ENCODE results near the gene S100A13. TPM values are rescaled to one million over a fixed set of nuclear protein-coding genes. Genes with fewer than 3 reads are reported as not detected.
A peak's percentile ranks its signal among the peaks of the same experiment; 100 is the strongest.

S100A13 gene
- total RNA-seq, 1 experiment from 2014 or later = 350 TPM

DNA sequence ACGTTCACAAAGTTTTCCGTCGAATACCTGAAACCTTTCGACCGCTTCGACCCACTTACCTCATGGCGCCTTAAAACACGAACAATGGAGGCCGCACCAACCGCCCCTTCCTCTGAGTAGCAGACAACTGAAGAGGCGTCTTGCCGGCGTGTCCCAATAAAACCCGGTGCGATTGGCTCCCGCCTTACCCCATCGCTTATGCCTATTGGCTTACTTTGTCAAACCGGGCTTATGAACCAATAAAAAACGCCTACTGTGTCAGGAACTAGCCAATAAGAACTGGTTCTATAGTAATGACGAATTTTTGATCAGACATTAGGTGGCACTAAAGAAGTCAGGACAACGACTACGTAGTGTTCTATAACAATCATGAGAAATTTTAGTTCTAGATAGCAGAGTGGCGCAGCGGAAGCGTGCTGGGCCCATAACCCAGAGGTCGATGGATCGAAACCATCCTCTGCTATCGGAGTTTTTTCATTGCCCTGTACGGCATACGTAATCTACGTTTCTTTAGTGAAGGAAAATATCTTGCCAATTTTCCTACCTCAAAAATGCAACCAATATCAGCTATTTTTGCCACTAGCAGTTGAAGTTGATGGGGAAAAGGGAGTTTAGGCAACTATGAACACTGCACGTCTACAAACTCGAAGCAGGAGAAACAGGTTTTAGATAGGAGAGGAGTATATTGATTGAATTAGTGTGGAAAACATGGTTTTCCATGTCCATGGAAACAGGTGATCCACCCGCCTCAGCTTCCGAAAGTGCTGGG, 43.7 kb upstream of the S100A13 start, which contains the start of gene ILF2:
Gene ILF2 (minus strand): TSS at position 135 of the 769 bp plus-strand sequence. CDS start 71 bp downstream, at position 64.
- BruUV-seq (replicated peaks) = TSS peak; percentile 97
- ChIA-PET POLR2A (ENCODE audit: unreplicated experiment) (interaction anchor here (0.8 to 1.2 kb wide), 2 partner anchors 44 to 57 kb away, joined by 3 to 18 read pairs; partner anchors contain the start of genes INTS3 and S100A13), CTCF (no interaction called here)
- peaks cover 48% of the 10 kb centered on the region for H3K79me2 ChIP-seq (ENCODE audit: low read length)
- peak within 1 kb of the TSS; percentile 52 for H3K27ac ChIP-seq (ENCODE audit: low read length)
- H2AFZ ChIP-seq (ENCODE audit: low read length) = peak within 1 kb of the TSS; percentile 90
- intact Hi-C loops (cut with micrococcal nuclease) = loop anchor here (1.0 to 10.0 kb wide), 5 partner anchors 37 to 316 kb away; partner anchors contain the start of genes CHTOP and S100A9
- H4K20me1 ChIP-seq (ENCODE audit: low read length) = peaks cover 18% of the 10 kb centered on the region
- H3K9ac ChIP-seq (ENCODE audit: low read length) = peak within 1 kb of the TSS; percentile 95
- ATAC-seq = peak; percentile 87
- H3K4me1 ChIP-seq (ENCODE audit: insufficient read depth, low read length) = peaks cover 17% of the 10 kb centered on the region
- H3K9me2 ChIP-seq (replicated peaks; ENCODE audit: low read length) = no peaks in the 10 kb centered on the region
- H3K36me3 ChIP-seq (ENCODE audit: low read depth, low read length) = peaks cover 40% of the 10 kb centered on the region
- peak within 1 kb of the TSS; percentile 94 for H3K4me2 ChIP-seq (ENCODE audit: low read length)
- TF ChIP-seq EZH2phosphoT487 (IDR thresholded peaks at IDR 0.05; ENCODE audit: borderline replicate concordance, low read length) (no peak), EZH2 (IDR thresholded peaks at IDR 0.05; ENCODE audit: low read length, unreplicated experiment) (no peak)
- TF ChIP-seq, protein P1, sequence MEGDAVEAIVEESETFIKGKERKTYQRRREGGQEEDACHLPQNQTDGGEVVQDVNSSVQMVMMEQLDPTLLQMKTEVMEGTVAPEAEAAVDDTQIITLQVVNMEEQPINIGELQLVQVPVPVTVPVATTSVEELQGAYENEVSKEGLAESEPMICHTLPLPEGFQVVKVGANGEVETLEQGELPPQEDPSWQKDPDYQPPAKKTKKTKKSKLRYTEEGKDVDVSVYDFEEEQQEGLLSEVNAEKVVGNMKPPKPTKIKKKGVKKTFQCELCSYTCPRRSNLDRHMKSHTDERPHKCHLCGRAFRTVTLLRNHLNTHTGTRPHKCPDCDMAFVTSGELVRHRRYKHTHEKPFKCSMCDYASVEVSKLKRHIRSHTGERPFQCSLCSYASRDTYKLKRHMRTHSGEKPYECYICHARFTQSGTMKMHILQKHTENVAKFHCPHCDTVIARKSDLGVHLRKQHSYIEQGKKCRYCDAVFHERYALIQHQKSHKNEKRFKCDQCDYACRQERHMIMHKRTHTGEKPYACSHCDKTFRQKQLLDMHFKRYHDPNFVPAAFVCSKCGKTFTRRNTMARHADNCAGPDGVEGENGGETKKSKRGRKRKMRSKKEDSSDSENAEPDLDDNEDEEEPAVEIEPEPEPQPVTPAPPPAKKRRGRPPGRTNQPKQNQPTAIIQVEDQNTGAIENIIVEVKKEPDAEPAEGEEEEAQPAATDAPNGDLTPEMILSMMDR (conservative IDR thresholded peaks at IDR 0.05; ENCODE audit: low read depth, low read length) = peak; percentile 54
- peak within 1 kb of the TSS; percentile 89 for H3K4me3 ChIP-seq (ENCODE audit: low read length)
- no peaks in the 10 kb centered on the region for H3K9me3 ChIP-seq (ENCODE audit: low read length)
- peak; percentile 100 for DNase-seq
- peaks cover 18% of the 10 kb centered on the region for H3F3A ChIP-seq (ENCODE audit: low read length, unreplicated experiment)
- H3K27me3 ChIP-seq (ENCODE audit: low read length) = no peaks in the 10 kb centered on the region

DNA sequence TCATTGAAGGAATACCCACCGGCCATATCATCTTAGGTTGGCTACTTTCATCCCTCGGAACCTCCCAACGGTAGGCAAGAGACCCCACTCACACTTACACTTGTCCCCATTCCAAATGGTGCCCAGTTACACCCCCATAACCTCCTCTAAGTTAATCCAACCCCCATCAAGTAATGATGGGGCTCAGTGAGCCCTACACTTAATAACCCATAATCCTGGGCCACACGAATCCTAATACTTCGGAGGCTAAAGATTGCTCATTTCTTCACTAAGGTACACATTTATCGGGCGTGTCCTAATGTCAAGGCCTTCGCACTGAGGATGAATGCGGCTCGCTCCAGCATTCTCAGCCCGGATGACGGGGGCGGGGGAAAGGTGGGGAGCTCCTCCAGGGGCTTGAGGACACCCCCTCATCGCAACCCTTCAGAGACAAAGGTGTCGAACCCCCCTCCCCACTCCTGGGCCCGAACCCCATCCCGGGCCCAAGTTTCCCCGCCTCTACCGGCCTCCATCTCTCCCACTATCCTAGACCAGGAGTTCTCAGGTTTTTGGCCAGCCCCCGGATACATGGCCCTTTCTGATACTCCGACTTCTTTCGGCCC, 43.1 kb upstream of the S100A13 start:
- peak overlapping the region; percentile 52 for H2AFZ ChIP-seq (ENCODE audit: low read length)
- CTCF ChIA-PET = no interaction called here
- intact Hi-C loops (cut with micrococcal nuclease) = loop anchor here (2.0 to 10.0 kb wide), 3 partner anchors 62 to 316 kb away; partner anchors contain the start of gene S100A9

More for the DNA sequence above, 43.1 kb upstream of the S100A13 start:
- Histone ChIP-seq H3K9ac (ENCODE audit: low read length) (peak overlapping the region; percentile 95), H3K9me2 (replicated peaks; ENCODE audit: low read length) (no peaks in the 10 kb centered on the region), H3K27me3 (ENCODE audit: low read length) (no peaks in the 10 kb centered on the region), H3K9me3 (ENCODE audit: low read length) (no peaks in the 10 kb centered on the region), H3K4me1 (ENCODE audit: insufficient read depth, low read length) (peaks cover 17% of the 10 kb centered on the region), H3F3A (ENCODE audit: low read length, unreplicated experiment) (peaks cover 18% of the 10 kb centered on the region), H4K20me1 (ENCODE audit: low read length) (peaks cover 18% of the 10 kb centered on the region), H3K79me2 (ENCODE audit: low read length) (peaks cover 50% of the 10 kb centered on the region), H3K4me3 (ENCODE audit: low read length) (peak overlapping the region; percentile 89), H3K36me3 (ENCODE audit: low read depth, low read length) (peaks cover 47% of the 10 kb centered on the region), H3K4me2 (ENCODE audit: low read length) (peak overlapping the region; percentile 94), H3K27ac (ENCODE audit: low read length) (peak overlapping the region; percentile 42)
- no peak for ATAC-seq
- no peak for DNase-seq
- TSS peak; percentile 86 for BruUV-seq (replicated peaks)
- POLR2A ChIA-PET (ENCODE audit: unreplicated experiment) = no interaction called here
- TF ChIP-seq EZH2phosphoT487 (IDR thresholded peaks at IDR 0.05; ENCODE audit: borderline replicate concordance, low read length) (no peak), EZH2 (IDR thresholded peaks at IDR 0.05; ENCODE audit: low read length, unreplicated experiment) (no peak)
- TF ChIP-seq, protein P1 (conservative IDR thresholded peaks at IDR 0.05; ENCODE audit: low read depth, low read length) = no peak

Measured in PC-3 (cell line).